Mucosa of descending colon (tissue), 3 donors: ENCODE data around the gene SPATA32. TPM values are rescaled to one million over a fixed set of nuclear protein-coding genes. Genes with fewer than 3 reads are reported as not detected.
"Not testable (repeated sequence)": the region's sequence is repeated elsewhere in the genome, so short reads cannot be mapped to it uniquely, and the experiment has no call there.

Source experiments
- ATAC-seq: fragments of 200-7000 bp; cut with Tn5 transposase; one replicate; pipeline ENCODE4 v1.9.1; 2020; ENCODE audit warnings: mild to moderate bottlenecking, moderate library complexity
- DNase-seq, 3 donors: peaks; one replicate each; pipeline ENCODE4 v3.0.0-alpha.2; 2020
- H3K36me3 ChIP-seq: fragments of 200-600 bp; one replicate; pipeline ENCODE4 v1.8.0; 2021; ENCODE audit warnings: low read depth, mild to moderate bottlenecking
- H3K4me1 ChIP-seq: fragments of 200-600 bp; one replicate; pipeline ENCODE4 v1.8.0; 2021; ENCODE audit warnings: low read depth, mild to moderate bottlenecking
- H3K4me3 ChIP-seq: fragments of 200-600 bp; one replicate; pipeline ENCODE4 v1.8.0; 2021; ENCODE audit warnings: mild to moderate bottlenecking
- H3K9me3 ChIP-seq: fragments of 200-600 bp; one replicate; pipeline ENCODE4 v1.8.0; 2021; ENCODE audit warnings: mild to moderate bottlenecking
- intact Hi-C, 2 donors: fragments of 100-400 bp; cut with DNase I in 1 of 2; cut with micrococcal nuclease in 1 of 2; formaldehyde crosslinking; loops; one replicate each; pipeline versions ENCODE4 v1.11.0 to v1.11.1; 2022; cut with DNase I, micrococcal nuclease
- total RNA-seq, 3 donors: library from RNA; stranded (reverse); fragmentation: NEBNext Ultra II Directional in 2 of 3; extraction: Animal tissue kit (Norgen Biotek cat#: 25700) in 2 of 3; gene quantifications; one replicate each; pipeline versions ENCODE4 v1.2.1 to v1.2.4, GENCODE V29; 2021 to 2023
- TF ChIP-seq, protein P1 (sequence below): fragments of 200-600 bp; IDR thresholded peaks from one replicate; pipeline ENCODE4 v1.8.0; 2022; ENCODE audit warnings: antibody characterized with exemption, mild to moderate bottlenecking
- donor health status: DM: no; HTN: no; CAD: no; lungs with moderate emphysema.
- donor health status: DM: no; HTN: no; CAD: no.
- donor health status: DM: no; HTN: yes; CAD: no.

The SPATA32 gene
- total RNA-seq, 3 donors from 2014 or later, result 0.19 to 0.22 TPM; not detected in 1

- Histone ChIP-seq H3K36me3 (no peaks in the 10 kb centered on the region), H3K4me3 (no peak overlapping the region), H3K9me3 (no peaks in the 10 kb centered on the region), H3K4me1 (peaks cover 44% of the 10 kb centered on the region)
- intact Hi-C loops, result no loop called here
- ATAC-seq, result peak; percentile 68
- DNase-seq, result no peak
- TF ChIP-seq, protein P1, sequence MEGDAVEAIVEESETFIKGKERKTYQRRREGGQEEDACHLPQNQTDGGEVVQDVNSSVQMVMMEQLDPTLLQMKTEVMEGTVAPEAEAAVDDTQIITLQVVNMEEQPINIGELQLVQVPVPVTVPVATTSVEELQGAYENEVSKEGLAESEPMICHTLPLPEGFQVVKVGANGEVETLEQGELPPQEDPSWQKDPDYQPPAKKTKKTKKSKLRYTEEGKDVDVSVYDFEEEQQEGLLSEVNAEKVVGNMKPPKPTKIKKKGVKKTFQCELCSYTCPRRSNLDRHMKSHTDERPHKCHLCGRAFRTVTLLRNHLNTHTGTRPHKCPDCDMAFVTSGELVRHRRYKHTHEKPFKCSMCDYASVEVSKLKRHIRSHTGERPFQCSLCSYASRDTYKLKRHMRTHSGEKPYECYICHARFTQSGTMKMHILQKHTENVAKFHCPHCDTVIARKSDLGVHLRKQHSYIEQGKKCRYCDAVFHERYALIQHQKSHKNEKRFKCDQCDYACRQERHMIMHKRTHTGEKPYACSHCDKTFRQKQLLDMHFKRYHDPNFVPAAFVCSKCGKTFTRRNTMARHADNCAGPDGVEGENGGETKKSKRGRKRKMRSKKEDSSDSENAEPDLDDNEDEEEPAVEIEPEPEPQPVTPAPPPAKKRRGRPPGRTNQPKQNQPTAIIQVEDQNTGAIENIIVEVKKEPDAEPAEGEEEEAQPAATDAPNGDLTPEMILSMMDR, result no peak
Measured at GRCh38 chr17:45302649-45303173, 40.8 kb upstream of the SPATA32 start.

- H3K9me3 ChIP-seq, ATAC-seq, intact Hi-C loops, H3K4me3 ChIP-seq, H3K36me3 ChIP-seq, DNase-seq: not testable (repeated sequence)
- H3K4me1 ChIP-seq, result peaks cover 43% of the 10 kb centered on the region
Measured at GRCh38 chr17:45302220-45302619, 40.3 kb upstream of the SPATA32 start.

- Histone ChIP-seq H3K36me3 (no peaks in the 10 kb centered on the region), H3K4me1 (peaks cover 43% of the 10 kb centered on the region), H3K9me3 (no peaks in the 10 kb centered on the region), H3K4me3 (no peak overlapping the region)
- ATAC-seq (no peak), DNase-seq (no peak)
- TF ChIP-seq, protein P1, result no peak
- intact Hi-C loops, result no loop called here
Measured at GRCh38 chr17:45301674-45302073, 39.8 kb upstream of the SPATA32 start.

DNA sequence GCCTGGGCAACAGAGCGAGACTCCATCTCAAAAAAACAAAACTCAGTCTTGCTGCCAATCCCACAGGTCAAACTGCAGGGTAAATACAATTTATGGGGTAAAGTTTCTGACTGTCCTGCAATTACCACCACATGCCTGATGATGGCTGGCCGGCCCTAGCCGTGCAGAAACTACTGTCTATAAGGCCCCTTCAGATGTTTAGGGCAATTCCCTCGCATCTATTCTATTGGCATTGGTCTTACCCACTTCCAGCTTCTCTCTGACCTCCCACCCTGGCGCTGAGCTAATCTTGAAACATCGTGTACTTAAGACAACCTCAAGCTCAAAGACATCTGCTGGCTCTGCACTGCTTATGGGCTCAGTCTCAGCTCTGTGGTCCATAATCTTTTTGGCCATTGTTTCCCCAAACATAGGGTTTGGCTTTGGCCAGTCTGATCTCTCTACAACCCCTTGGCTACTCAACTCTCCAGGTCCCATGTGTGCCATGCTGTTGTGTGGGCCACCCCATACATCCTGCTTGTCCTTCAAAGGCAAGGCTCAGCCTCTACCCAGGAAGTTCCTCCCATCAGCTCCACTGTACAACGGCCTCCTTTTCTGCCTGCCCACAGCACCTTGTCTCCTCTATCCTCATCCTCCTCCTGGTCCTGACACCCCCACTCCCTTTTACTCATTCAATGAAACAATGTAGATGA, 38.3 kb upstream of the SPATA32 start:
- no peaks in the 10 kb centered on the region for H3K9me3 ChIP-seq
- H3K36me3 ChIP-seq, result no peaks in the 10 kb centered on the region
- TF ChIP-seq, protein P1, result no peak
- intact Hi-C loops, result no loop called here
- H3K4me1 ChIP-seq, result peaks cover 51% of the 10 kb centered on the region
- ATAC-seq (no peak), DNase-seq (no peak)
- no peak overlapping the region for H3K4me3 ChIP-seq

DNA sequence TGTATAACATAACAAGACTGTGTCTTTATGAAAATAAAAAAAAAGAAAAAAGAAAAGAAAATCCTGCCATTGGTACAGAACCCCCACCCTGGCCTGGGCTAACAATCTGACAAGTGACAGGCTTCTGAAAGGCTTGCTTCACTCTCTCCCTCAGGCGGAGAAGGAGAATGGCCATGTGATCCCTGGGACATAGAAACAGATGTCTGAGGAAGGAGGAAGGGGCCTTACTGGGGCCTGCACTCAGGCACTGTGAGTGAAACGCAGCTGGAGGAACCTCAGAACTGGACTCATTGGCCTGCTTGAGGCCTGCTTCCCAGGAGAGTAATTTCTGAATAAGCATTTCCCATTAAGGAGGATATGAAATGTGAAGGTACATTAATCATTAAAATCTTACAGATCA, 37.5 kb upstream of the SPATA32 start:
- DNase-seq, result no peak
- H3K9me3 ChIP-seq, result no peaks in the 10 kb centered on the region
- peaks cover 53% of the 10 kb centered on the region for H3K4me1 ChIP-seq
- ATAC-seq, result no peak
- TF ChIP-seq, protein P1, result no peak
- intact Hi-C loops, result no loop called here
- H3K4me3 ChIP-seq, result no peak overlapping the region
- no peaks in the 10 kb centered on the region for H3K36me3 ChIP-seq

DNA sequence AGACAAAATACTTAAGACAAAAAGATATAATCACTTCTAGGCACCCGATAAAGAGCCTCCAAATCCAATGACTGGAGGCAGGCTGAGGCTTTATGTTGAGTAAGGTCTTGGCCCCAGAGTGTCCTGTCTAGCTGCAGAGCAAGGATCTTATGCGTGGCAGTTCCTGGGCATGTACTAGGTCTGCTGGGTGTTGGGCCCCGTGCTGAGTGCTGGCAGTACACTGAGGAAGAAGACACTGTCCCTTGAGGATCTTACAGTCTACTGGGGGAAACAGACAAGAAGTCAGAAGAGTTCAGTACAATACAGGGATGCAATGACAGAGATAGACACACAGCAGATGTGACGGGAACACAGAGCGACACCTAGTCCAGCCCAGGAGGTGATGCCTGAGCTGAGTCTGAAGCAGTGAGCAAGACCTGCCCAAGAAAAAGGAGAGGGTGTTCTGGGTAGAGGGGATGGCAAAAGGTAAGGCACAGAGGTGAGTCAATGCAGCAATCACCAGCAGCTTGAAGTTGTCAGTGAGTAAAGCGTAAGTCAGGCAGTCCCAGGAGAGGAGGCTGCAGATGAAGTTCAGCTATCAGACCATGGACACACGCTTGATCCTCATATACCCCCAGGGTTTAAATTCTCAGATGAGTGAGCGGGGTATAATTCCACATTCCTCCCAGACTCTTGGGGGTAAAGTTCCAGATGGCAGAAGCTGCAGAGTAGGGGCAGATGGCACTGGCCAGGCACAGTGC, 36.8 kb upstream of the SPATA32 start:
- TF ChIP-seq, protein P1, result no peak
- intact Hi-C loops, result no loop called here
- ATAC-seq, result no peak
- no peak for DNase-seq
- H3K4me3 ChIP-seq, result no peak overlapping the region
- H3K36me3 ChIP-seq, result no peaks in the 10 kb centered on the region
- H3K9me3 ChIP-seq, result no peaks in the 10 kb centered on the region
- H3K4me1 ChIP-seq, result peaks cover 59% of the 10 kb centered on the region
